Left lobe of liver (tissue), 2 donors: ENCODE measurements around the gene MAPK10. TPM values are rescaled to one million over a fixed set of nuclear protein-coding genes. Genes with fewer than 3 reads are reported as not detected.

Experiments used
- ATAC-seq: fragments of 200-7000 bp; cut with Tn5 transposase; one replicate; pipeline ENCODE4 v1.9.1; 2020; ENCODE audit warnings: mild to moderate bottlenecking, moderate library complexity
- DNase-seq: peaks from one replicate; pipeline ENCODE4 v3.0.0-alpha.2; 2020; ENCODE audit warnings: low spot score
- total RNA-seq: library from RNA; stranded (reverse); gene quantifications from one replicate; pipeline ENCODE4 v1.2.1, GENCODE V29; 2021
- donor health status: DM: no; HTN: no; CAD: no; lungs with moderate emphysema.
- donor health status: DM: no; HTN: yes; CAD: no.

Gene MAPK10
- total RNA-seq = 2.4 TPM

DNA sequence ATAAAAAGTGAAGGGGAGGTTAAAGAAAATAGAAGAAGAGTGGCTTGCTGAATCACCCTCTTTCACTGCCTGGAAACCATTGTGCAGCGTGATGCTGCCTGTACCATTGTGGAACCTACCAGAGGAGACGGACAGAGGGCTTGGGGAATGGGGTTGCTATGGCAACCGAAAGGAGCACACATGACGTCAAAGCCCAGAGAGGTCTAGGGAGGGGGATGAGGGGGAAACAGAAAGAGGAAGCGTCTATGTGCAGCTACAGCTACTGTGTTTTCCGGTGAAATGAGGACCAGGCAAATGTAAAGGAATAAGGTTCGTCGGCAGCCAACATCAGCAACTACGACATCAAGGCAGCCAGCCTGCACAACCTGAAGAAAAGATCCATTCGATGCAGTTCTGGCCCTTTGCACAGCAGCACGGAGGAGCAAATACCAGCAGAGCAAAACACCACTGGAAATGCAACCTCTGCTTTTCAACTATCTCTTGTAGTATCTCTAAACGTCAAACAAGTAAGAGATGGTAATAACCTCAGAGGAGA is at the start of gene MAPK10:
Gene MAPK10 (minus strand): TSS at position 110 of the 535 bp plus-strand sequence.
- DNase-seq = peak; percentile 44
- ATAC-seq = peak; percentile 76

- no peak for DNase-seq
Observed at GRCh38 chr4:86403575-86403974, 43.7 kb upstream of the MAPK10 start.

DNA sequence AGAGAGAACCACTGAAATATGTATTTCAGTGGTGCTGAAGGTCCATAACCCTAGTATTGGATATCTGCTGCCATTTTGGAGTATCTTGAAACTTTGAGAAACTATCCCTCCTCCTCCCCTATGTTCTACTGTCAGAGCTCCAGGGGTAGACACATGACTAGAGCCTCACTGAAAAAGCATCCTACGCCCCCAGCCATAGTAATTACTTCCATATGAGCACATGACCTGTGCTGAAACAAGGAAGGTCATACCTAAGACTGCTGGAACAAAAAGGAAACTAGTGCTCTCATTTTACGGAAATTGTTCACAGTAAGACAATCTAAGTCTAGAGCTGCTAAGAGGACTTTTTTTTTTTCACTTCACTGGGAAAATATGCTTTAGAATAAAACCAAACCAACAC is 42.0 kb upstream of the MAPK10 start:
- ATAC-seq (no peak), DNase-seq (no peak)

More at GRCh38 chr4:86403575-86403974, 43.7 kb upstream of the MAPK10 start:
- no peak for ATAC-seq

DNA sequence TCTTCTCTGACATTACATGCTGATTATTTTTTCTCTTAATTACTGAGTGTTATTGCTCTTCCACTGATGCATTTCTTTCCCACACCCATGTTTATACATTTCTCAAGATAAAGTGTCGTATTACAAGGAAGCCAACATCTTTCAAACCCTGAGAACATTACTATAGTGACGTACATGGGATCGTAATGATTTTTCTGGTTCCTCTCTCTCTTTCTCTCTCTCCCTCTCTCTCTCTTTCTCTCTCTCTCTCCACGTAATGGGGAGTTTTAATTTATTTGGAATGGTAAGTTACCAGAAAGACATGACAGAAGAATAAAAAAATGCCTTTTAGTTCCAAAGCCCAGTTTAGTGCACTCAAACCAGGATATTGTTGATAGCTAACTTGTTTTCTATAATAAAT is 40.4 kb upstream of the MAPK10 start:
- ATAC-seq (no peak), DNase-seq (no peak)

DNA sequence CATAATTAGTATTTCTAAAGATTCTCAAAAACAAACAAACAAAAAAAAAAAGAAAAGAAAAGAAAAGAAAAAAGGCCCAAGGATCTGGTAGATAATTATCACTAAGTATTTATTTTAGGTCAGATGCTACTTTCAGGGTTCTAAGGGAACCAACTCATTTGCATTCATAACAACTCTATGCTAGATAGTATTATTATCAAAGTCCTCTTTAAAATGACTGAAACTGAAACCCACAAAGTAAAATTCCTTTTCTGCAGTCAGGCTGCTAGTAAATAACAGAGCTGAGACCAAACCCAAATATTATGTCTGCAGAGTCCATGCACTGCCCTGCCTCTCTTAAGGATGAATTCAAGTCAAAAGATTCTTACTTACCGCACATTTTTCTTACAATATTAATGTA is 38.3 kb upstream of the MAPK10 start:
- ATAC-seq (no peak), DNase-seq (no peak)

GRCh38 chr4:86393749-86394148 is 33.9 kb upstream of the MAPK10 start:
- DNase-seq = no peak
- no peak for ATAC-seq

DNA sequence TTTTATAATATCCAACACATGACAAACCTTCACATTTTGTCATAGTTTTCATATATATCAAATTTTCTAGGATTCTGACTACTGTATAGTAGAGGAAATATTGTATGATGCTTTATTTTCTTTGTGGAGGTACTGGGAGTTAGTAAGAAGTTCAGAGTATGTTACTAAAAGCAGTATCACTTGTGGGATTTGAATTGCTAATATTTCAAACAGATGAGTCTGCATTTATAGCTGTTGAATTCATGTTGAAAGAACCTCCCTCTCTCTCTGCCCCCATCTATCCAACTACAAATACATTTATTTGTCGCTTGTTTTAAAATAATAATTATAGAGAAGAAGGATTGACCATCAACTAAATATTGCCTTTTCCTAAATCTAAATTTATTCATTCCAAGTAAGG is 29.8 kb upstream of the MAPK10 start:
- no peak for ATAC-seq
- DNase-seq = no peak

DNA sequence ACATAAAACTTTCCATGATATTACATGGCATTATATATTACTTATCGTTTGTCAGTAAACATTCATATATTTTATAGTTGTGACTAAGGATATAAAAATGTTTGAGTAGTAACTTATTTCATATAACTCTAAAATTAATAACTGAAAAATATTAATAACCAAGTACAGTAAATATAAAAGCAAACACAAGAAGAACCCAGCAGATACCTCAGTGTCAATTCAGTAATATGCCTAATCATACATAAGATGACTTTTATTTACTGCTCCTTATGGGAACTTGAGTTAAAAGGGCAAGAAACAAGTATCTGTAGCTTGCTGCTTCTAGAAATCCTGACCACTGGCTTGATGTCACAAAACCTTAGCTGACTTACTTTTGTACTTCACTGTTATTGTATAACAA is 28.4 kb upstream of the MAPK10 start:
- ATAC-seq (no peak), DNase-seq (no peak)

- DNase-seq (no peak), ATAC-seq (no peak)
Observed at GRCh38 chr4:86386817-86387415, 27.1 kb upstream of the MAPK10 start.

DNA sequence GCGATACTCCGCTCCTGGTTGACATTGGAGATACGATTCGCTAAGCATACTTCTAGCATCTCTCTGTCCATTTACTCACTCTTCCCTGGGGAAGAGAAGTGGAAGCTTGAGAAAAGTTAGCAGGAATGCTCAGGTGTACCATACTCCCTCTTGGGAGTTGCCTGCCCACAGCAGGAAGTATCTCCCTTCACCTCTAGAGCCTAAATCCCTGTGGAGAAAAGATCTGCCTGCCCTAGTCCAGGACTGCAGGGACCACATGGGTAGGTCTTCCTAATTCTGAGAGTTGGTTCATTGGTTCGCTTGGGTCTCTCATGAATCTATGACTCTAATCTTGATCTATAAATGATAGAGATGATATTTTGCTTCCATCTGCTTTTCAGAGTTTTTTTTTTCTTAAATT is 26.3 kb upstream of the MAPK10 start:
- ATAC-seq = no peak
- DNase-seq = no peak

DNA sequence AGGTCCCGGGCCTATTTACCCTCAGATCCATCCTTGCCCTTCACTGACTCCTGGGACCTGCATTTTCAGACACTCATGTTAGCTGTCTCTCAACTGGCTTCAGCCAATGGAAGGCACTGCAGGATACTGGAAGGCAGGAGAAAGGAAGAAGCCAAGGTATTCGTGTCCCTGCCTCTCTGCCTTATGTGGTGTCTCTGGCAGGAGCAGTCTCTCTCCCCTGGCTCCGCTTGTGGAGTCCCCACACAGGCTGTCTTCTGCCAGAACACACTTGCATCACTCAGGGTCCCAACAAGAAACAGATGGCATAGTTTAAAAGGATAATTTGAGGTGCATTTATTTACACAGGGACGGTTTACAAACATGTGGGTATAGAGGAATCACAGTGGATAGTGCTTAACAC is 21.6 kb upstream of the MAPK10 start:
- ATAC-seq (no peak), DNase-seq (no peak)

- ATAC-seq (peak; percentile 88), DNase-seq (no peak)
Observed at GRCh38 chr4:86380181-86380724, 20.4 kb upstream of the MAPK10 start.

DNA sequence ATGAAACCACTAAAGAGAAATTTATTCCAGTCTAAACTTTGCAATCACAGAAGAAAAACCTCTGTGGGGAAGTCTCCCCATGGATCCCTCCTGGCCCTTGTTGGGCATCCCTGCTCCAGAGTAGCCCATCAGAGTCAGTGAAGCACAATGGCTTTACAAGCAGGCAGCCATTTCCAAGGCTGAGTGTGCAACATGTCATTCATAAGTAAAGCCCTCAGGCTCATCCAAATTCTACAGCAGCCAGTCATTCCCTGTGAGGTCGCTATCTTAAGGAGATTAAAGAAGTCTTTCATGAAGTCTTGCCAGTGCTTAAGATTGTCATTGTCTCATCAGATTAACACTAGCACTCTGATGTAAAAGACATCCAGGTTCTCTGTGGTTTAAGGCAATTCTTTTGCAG is 17.0 kb upstream of the MAPK10 start:
- no peak for ATAC-seq

GRCh38 chr4:86368433-86368832 is 8.6 kb upstream of the MAPK10 start:
- ATAC-seq (no peak), DNase-seq (no peak)

More for the DNA sequence above, 17.0 kb upstream of the MAPK10 start:
- no peak for DNase-seq

DNA sequence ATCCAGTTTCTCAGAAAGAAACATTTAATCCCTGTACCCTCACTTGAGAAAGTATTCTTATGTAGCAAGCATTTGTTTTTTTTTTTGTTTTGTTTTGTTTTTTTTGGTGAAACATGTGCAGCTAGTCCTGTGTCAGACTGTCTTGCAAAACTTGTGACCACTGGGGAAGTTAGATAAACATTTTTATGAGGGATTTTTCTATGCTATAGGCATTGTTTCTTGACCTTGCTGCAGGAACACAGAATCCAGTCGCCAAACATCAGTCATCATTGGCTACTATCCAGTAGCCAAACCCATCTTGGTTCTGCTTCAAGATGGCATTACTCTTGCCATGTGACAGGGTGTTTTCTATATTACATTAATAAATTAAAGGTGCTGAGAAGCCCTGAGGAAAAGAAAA is 7.7 kb upstream of the MAPK10 start:
- DNase-seq = no peak
- ATAC-seq = no peak

- ATAC-seq = no peak
- DNase-seq = no peak
Observed at GRCh38 chr4:86366920-86367319, 7.1 kb upstream of the MAPK10 start.

- ATAC-seq = no peak
- no peak for DNase-seq
Observed at GRCh38 chr4:86362510-86362909, 2.7 kb upstream of the MAPK10 start.

- DNase-seq (no peak), ATAC-seq (no peak)
Observed at GRCh38 chr4:86358257-86358656, 1.6 kb downstream of the MAPK10 start.

DNA sequence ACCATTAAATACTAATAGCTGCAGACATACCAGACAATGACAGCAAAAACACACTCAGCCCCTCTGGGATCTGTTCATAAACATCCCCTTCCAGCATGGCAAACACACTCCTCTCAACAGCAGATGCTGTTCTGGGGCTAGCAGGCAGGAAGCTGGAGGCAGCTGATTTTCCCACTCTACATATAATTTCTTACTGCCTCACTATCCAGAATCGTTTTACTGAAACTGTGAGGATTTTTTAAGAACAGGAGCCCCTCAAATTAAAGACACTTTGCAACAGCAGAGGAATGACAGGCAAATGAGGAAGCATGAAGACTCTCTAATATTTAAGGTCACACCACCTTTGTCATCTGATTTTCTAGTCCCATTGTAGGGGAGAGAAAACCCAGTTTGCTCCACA is 2.2 kb downstream of the MAPK10 start:
- ATAC-seq = no peak

DNA sequence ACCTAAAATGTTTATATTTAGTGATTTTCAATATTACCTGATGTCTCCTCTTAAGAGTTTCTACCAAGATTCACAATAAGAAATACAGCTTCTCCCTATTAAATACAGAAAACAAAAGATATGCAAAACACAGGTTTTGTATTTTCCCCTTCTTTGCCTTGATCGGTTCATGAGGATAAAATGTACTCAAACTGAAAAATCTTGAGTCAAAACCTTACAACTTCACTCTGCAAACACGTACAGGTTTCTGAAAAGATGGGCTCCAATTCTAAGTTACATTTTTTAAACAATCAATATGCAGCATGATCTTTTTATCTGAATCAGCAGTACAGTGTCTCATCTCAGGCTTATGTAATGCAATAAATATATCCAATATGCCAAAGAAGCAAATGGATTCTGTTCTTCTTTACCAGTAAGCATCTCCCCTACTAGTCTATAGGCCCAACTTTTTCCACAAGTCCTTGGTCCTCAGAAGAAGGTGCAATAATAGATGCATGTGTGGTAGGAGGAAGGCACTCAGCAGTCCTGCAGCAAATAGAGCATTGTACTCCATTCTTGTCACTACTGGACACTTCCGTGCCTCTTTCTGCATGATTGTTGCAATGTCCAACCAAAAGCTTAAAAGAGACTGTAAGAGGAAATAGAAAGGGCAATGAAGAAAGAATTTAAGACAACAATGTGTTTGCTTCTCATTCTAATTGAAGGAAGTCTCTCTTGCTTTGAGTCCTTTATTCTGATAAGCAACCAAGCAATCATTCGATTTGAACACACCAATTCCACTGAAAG is 3.2 kb downstream of the MAPK10 start:
- no peak for ATAC-seq
- DNase-seq = no peak

More for the DNA sequence above, 2.2 kb downstream of the MAPK10 start:
- no peak for DNase-seq

DNA sequence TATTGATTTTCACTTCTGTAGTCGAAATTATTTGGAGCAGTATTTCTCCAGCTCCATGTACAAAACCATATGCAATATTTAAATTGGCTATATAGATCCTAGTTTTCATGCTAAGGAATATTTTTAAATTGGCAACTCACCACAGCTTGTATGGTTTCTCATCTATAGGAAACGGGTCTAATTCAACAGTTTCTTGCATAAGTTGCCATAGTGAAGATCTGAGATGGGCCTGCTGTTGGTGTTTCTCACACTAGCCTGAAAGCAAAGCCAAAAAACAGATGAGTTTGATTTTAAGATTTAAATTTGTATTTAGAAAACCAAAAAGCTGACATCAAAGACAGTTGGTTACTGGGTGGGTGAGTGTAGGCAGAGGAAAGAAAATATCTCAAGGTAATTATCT is 5.5 kb downstream of the MAPK10 start:
- DNase-seq (no peak), ATAC-seq (no peak)

DNA sequence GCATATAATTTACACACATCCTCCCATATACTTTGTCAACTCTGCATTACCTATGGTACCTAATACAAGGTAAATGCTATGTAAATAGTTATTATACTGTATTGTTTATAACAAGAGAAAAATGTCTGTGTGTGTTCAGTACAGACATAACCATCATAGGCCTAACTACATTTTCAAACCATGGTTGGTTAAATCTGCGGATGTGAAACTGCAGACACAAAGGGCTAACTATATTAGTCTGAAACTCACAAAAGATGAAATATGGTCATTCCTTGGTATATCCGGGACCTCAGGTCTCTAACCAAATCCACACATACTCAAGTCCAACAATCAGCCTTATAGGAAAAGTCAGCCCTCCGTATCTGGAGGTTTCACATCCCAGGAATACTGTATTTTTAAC is 13.5 kb downstream of the MAPK10 start:
- ATAC-seq = no peak
- no peak for DNase-seq
